SK-N-MC (cell line): Measurements from ENCODE around the gene PHPT1.

Experiments
- EZH2 ChIP-seq: fragments of 200-600 bp; sonication (generic); IDR thresholded peaks from one replicate; pipeline ENCODE4 v1.6.1; 2017; ENCODE audit warnings: antibody characterized with exemption
- FOXP2 ChIP-seq: optimal IDR thresholded peaks from 2 replicates; pipeline ENCODE3; 2011; ENCODE audit warnings: mild to moderate bottlenecking, moderate library complexity; ENCODE audit not compliant: insufficient read depth; ENCODE audit errors: extremely low read length, control extremely low read depth
- POLR2AphosphoS5 ChIP-seq: IDR thresholded peaks from 2 replicates; pipeline ENCODE4 v1.6.1; 2012; ENCODE audit warnings: mild to moderate bottlenecking, low read depth, low read length, borderline replicate concordance

DNA sequence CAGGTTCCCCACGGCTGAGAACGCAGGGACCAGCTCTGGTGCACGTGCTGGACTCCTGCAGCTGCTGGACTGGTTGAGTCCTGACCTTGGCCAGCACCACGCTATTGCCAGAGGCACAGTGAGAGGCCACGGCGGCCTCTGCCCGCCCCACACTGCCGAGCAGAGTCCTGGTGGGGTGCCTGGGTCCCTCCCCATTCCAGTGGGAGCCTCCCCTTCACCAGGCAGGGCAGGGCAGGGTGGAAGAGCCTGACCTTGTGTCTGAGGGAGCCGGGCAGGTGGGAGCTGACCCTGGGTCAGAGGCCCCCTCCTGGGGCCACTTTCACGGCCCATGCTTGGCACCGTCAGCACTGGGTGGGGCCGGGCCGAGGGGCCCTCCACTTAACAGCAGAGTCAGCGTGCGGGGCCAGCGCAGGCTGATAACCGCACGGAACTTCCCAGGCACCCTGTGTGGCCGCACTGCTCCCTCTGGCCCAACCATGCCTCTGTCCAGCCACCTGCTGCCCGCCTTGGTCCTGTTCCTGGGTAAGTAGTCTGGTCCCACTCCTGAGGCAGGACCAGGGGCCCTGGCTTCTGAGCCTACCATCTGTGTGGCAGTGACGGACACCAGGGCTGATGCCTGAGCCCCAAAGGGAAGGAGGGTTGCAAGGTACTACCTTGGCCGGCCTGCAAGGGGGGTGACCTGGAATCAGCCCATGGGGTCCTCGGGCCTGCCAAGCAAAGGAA lies 2.9 kb downstream of the PHPT1 start, which contains the start of gene MAMDC4:
- TF ChIP-seq EZH2, result no peak
- TF ChIP-seq POLR2AphosphoS5, result no peak
- no peak for TF ChIP-seq FOXP2
